ENCODE data around the gene PRKCE. TPM values are rescaled to one million over a fixed set of nuclear protein-coding genes. Genes with fewer than 3 reads are reported as not detected.

The PRKCE gene
- total and polyA plus RNA-seq, 2 of the 8 experiments (the other 6 are each of a cell fraction or from before 2014, with no cell fraction given): 0.54 to 2.1 TPM

GRCh38 chr2:45649858-45650811 is 1.3 kb upstream of the PRKCE start:
- Histone ChIP-seq H3K79me2 (ENCODE audit: control insufficient read depth in 1 of 2, insufficient read depth in 2 of 2, low read length in 2 of 2) (no peaks in the 10 kb centered on the region), H3K4me1 (replicated peaks in 1 of 4; ENCODE audit: control insufficient read depth in 3 of 4, insufficient read depth in 4 of 4, low read length in 3 of 4) (peaks cover 2 to 4% (median 3%) of the 10 kb centered on the region in 4 experiments), H3K4me2 (ENCODE audit: insufficient read depth in 1 of 2, low read depth in 2 of 2, low read length in 2 of 2) (peak overlapping the region; percentile 95 to 97), H3K9me3 (ENCODE audit: insufficient read depth in 2 of 2, low read depth in 1 of 2, low read length in 1 of 2) (no peaks in the 10 kb centered on the region), H4K20me1 (replicated peaks in 1 of 2; ENCODE audit: control insufficient read depth in 1 of 2, insufficient read depth in 2 of 2, low read length in 2 of 2) (peaks cover 0 to 3% of the 10 kb centered on the region in 2 experiments), H3K23ac (ENCODE audit: insufficient read length) (no peak overlapping the region), H3K27me3 (replicated peaks in 1 of 4; ENCODE audit: control insufficient read depth in 3 of 4, extremely low read depth in 1 of 4, insufficient read depth in 3 of 4, low read length in 3 of 4) (peaks cover 31 to 71% (median 52%) of the 10 kb centered on the region in 4 experiments), H3K79me1 (ENCODE audit: low read depth, low read length) (no peaks in the 10 kb centered on the region), H3K23me2 (ENCODE audit: low read depth, low read length) (peaks cover 22% of the 10 kb centered on the region), H2BK120ac (replicated peaks; ENCODE audit: low read depth, low read length) (no peak overlapping the region), H2AK5ac (ENCODE audit: low read depth, low read length) (no peak overlapping the region), H3K9ac (replicated peaks in 1 of 4; ENCODE audit: extremely low read depth in 1 of 4, low read depth in 3 of 4, low read length in 3 of 4) (peak overlapping the region in 1 of 4 experiments; percentile 53; a peak in 1 of 7 replicates), H2AFZ (ENCODE audit: low read length) (no peak overlapping the region), H3K4me3 (ENCODE audit: extremely low read depth in 1 of 4, insufficient read depth in 2 of 4, low read depth in 3 of 4, low read length in 4 of 4) (peak overlapping the region; percentile 39 to 82 (median 72)), H3K4ac (replicated peaks; ENCODE audit: insufficient read length, low read depth, low read length) (no peak overlapping the region), H4K5ac (ENCODE audit: insufficient read length, low read depth, low read length) (no peak overlapping the region), H4K8ac (ENCODE audit: extremely low read depth, insufficient read depth, low read length) (no peak overlapping the region), H4K91ac (replicated peaks; ENCODE audit: insufficient read length, low read length) (no peak overlapping the region), H3K56ac (replicated peaks; ENCODE audit: insufficient read length, low read depth, low read length) (no peak overlapping the region), H2BK5ac (ENCODE audit: low read depth, low read length) (no peak overlapping the region), H3K36me3 (ENCODE audit: control insufficient read depth in 2 of 4, insufficient read depth in 4 of 4, low read length in 3 of 4) (no peaks in the 10 kb centered on the region), H3K14ac (ENCODE audit: insufficient read length) (no peak overlapping the region), H3K27ac (ENCODE audit: low read depth, low read length) (no peak overlapping the region), H3K18ac (ENCODE audit: extremely low read depth, low read length) (no peak overlapping the region; the same call in none of the 2 replicates), H2BK20ac (ENCODE audit: low read length) (no peak overlapping the region), H2BK12ac (ENCODE audit: low read depth, low read length) (no peak overlapping the region), H2BK15ac (ENCODE audit: low read length) (no peak overlapping the region)
- POLR2A ChIA-PET (ENCODE audit: partially characterized antibody): interaction anchor here (0.9 to 1.3 kb wide), 2 partner anchors 14 to 281 kb away, joined by 3 read pairs; no protein-coding TSS in a partner anchor
- WGBS, 2 experiments (ENCODE audit: extremely low coverage in 1 of 2, insufficient coverage in 1 of 2, insufficient read length in 1 of 2, insufficient replicate concordance in 2 of 2, low coverage in 1 of 2, low lambda C conversion rate in 2 of 2, missing lambda C conversion rate in 1 of 2): 3% methylated on average over 41 of the region's 66 CpGs; no CpG with 5 or more reads in 1 of the 2 experiments
- CTCF ChIA-PET (ENCODE audit: partially characterized antibody): interaction anchor here (0.6 to 1.7 kb wide), 11 partner anchors 9 to 1430 kb away, joined by 3 to 7 read pairs (median 4); no protein-coding TSS in a partner anchor
- FAIRE-seq (no peak), DNase-seq (ENCODE audit: low read depth in 1 of 2, low spot score in 2 of 2) (peak in 1 of 2 experiments; percentile 77)
- peak; percentile 24 for TF ChIP-seq SAP30 (IDR thresholded peaks at IDR 0.05; ENCODE audit: insufficient read depth, insufficient replicate concordance, low read length)
- TF ChIP-seq ASH2L (IDR thresholded peaks at IDR 0.05; ENCODE audit: low read length): peak; percentile 64
- no peak for TF ChIP-seq EP300 (IDR thresholded peaks at IDR 0.05; ENCODE audit: borderline replicate concordance in 1 of 2, low read depth in 2 of 2, low read length in 2 of 2)
- peak; percentile 50 for TF ChIP-seq KDM4A (IDR thresholded peaks at IDR 0.05; ENCODE audit: low read depth, low read length, severe bottlenecking)
- peak; percentile 53 for TF ChIP-seq SUZ12 (IDR thresholded peaks at IDR 0.05; ENCODE audit: low read length)
- TF ChIP-seq ZNF274 (IDR thresholded peaks at IDR 0.05; ENCODE audit: borderline replicate concordance, extremely low read depth, low read length): no peak
- TF ChIP-seq CTBP2 (IDR thresholded peaks at IDR 0.05; ENCODE audit: borderline replicate concordance, insufficient read depth, insufficient read length, low read length): peak; percentile 57
- TF ChIP-seq POU5F1 (IDR thresholded peaks at IDR 0.05; ENCODE audit: low read depth, low read length): no peak
- TF ChIP-seq USF2 (IDR thresholded peaks at IDR 0.05; ENCODE audit: low read length): peak; percentile 75
